CD1c-positive myeloid dendritic cell (primary cell): ENCODE data around the gene OR2T29.
"Not testable (repeated sequence)": the region's sequence is repeated elsewhere in the genome, so short reads cannot be mapped to it uniquely, and the experiment has no call there.

Experiments
- DNase-seq: peaks from one replicate; pipeline ENCODE4 v3.0.0-alpha.2; 2016; ENCODE audit errors: extremely low spot score

OR2T29 gene

DNA sequence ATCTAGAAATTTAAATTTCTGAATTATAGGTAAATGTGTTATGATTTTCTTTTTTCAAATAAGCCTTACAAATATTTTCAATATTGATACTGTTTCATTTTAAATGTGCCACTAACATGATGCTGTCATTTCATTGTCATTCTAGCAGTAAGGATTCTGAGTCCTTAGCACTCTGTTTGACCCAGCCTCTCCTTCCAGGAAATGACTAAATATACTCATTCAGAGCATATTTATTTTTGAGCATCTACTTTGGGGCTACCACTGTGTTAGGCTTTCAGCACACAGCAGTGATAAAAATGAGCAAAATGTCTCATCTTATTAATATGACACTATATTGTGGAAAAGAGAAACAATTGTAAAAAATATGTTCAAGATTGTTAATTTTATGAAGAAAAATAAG, 52.4 kb downstream of the OR2T29 start:
- not testable (repeated sequence) for DNase-seq

- not testable (repeated sequence) for DNase-seq
Observed at GRCh38 chr1:248507773-248508172, 54.8 kb downstream of the OR2T29 start, which contains the start of gene OR2G6. Gene OR2G6, plus strand, starts transcription at chr1:248508073. Its CDS starts 13,574 bp downstream, at chr1:248521647.
